SK-N-SH treated with all-trans-retinoic acid at 6 μM for 48 hours (cell line): ENCODE measurements around the gene NDN.
"Not testable (repeated sequence)": the region's sequence is repeated elsewhere in the genome, so short reads cannot be mapped to it uniquely, and the experiment has no call there.

Experiments used
- ATAC-seq: fragments of 200-7000 bp; cut with Tn5 transposase; 3 replicates; pipeline ENCODE4 v1.9.1; 2020; ENCODE audit warnings: mild to moderate bottlenecking, moderate library complexity
- ARNTL ChIP-seq: fragments of 450-650 bp; formaldehyde crosslinking; IDR thresholded peaks from 2 replicates; pipeline ENCODE4 v1.5.0; 2020; ENCODE audit warnings: low read depth, mild to moderate bottlenecking, moderate library complexity, borderline replicate concordance
- BACH2 ChIP-seq: fragments of 250-450 bp; sonication (Bioruptor Pico); IDR thresholded peaks from 2 replicates; pipeline ENCODE4 v1.9.0; 2021; ENCODE audit warnings: mild to moderate bottlenecking, borderline replicate concordance
- CSDC2 ChIP-seq: fragments of 250-450 bp; sonication (Bioruptor Pico); IDR thresholded peaks from 2 replicates; pipeline ENCODE4 v1.5.0; 2020; ENCODE audit warnings: mild to moderate bottlenecking, moderate library complexity
- CSRNP3 ChIP-seq: fragments of 250-450 bp; sonication (Bioruptor Pico); IDR thresholded peaks from 2 replicates; pipeline ENCODE4 v1.5.1; 2021; ENCODE audit warnings: mild to moderate bottlenecking, moderate library complexity
- ESRRG ChIP-seq: fragments of 250-450 bp; sonication (Bioruptor Pico); IDR thresholded peaks from 2 replicates; pipeline ENCODE4 v1.6.1; 2021; ENCODE audit warnings: mild to moderate bottlenecking
- GLIS3 ChIP-seq: fragments of 250-450 bp; sonication (Bioruptor Pico); IDR thresholded peaks from 2 replicates; pipeline ENCODE4 v1.5.0; 2020; ENCODE audit warnings: mild to moderate bottlenecking, moderate library complexity
- ISL1 ChIP-seq: fragments of 250-450 bp; sonication (Bioruptor Pico); IDR thresholded peaks from 2 replicates; pipeline ENCODE4 v2.1.2; 2022; ENCODE audit warnings: mild to moderate bottlenecking, moderate library complexity
- OSR1 ChIP-seq: fragments of 250-450 bp; sonication (Bioruptor Pico); IDR thresholded peaks from 2 replicates; pipeline ENCODE4 v1.8.0; 2022; ENCODE audit warnings: moderate library complexity, mild to moderate bottlenecking, inconsistent platforms
- PATZ1 ChIP-seq: fragments of 250-450 bp; sonication (Bioruptor Pico); IDR thresholded peaks from 2 replicates; pipeline ENCODE4 v1.8.0; 2020; ENCODE audit warnings: mild to moderate bottlenecking, moderate library complexity, borderline replicate concordance
- POU6F1 ChIP-seq: fragments of 250-450 bp; sonication (Bioruptor Pico); IDR thresholded peaks from 2 replicates; pipeline ENCODE4 v1.8.0; 2021; ENCODE audit warnings: low read depth, mild to moderate bottlenecking, moderate library complexity, borderline replicate concordance
- PPARA ChIP-seq: fragments of 250-450 bp; sonication (Bioruptor Pico); IDR thresholded peaks from 2 replicates; pipeline ENCODE4 v1.5.0; 2020; ENCODE audit warnings: mild to moderate bottlenecking, borderline replicate concordance
- RARB ChIP-seq: fragments of 250-450 bp; sonication (Bioruptor Pico); IDR thresholded peaks from 2 replicates; pipeline ENCODE4 v1.8.0; 2021; ENCODE audit warnings: mild to moderate bottlenecking, moderate library complexity
- SNAI2 ChIP-seq: fragments of 250-450 bp; sonication (Bioruptor Pico); IDR thresholded peaks from 2 replicates; pipeline ENCODE4 v1.5.0; 2020; ENCODE audit warnings: mild to moderate bottlenecking, moderate library complexity
- TOX ChIP-seq: fragments of 250-450 bp; sonication (Bioruptor Pico); IDR thresholded peaks from 2 replicates; pipeline ENCODE4 v1.8.0; 2021; ENCODE audit warnings: mild to moderate bottlenecking, moderate library complexity, borderline replicate concordance
- TSHZ2 ChIP-seq: fragments of 250-450 bp; sonication (Bioruptor Pico); IDR thresholded peaks from 2 replicates; pipeline ENCODE4 v1.5.0; 2020; ENCODE audit warnings: mild to moderate bottlenecking, moderate library complexity
- ZC3H10 ChIP-seq: fragments of 250-450 bp; sonication (Bioruptor Pico); IDR thresholded peaks from 2 replicates; pipeline ENCODE4 v1.5.1; 2021; ENCODE audit warnings: mild to moderate bottlenecking, moderate library complexity
- ZFP3 ChIP-seq: fragments of 250-450 bp; sonication (Bioruptor Pico); IDR thresholded peaks from 2 replicates; pipeline ENCODE4 v1.5.0; 2020; ENCODE audit warnings: mild to moderate bottlenecking, moderate library complexity
- ZFP30 ChIP-seq: fragments of 450-650 bp; formaldehyde crosslinking; IDR thresholded peaks from 2 replicates; pipeline ENCODE4 v1.5.0; 2022; ENCODE audit warnings: mild to moderate bottlenecking, moderate library complexity
- ZNF565 ChIP-seq: fragments of 450-650 bp; formaldehyde crosslinking; conservative IDR thresholded peaks from 2 replicates; pipeline ENCODE4 v1.5.0; 2020; ENCODE audit warnings: low read depth, mild to moderate bottlenecking, moderate library complexity
- ZNF70 ChIP-seq: fragments of 450-650 bp; formaldehyde crosslinking; IDR thresholded peaks from 2 replicates; pipeline ENCODE4 v1.5.0; 2020; ENCODE audit warnings: mild to moderate bottlenecking, moderate library complexity
- ZNF8 ChIP-seq: fragments of 450-650 bp; formaldehyde crosslinking; IDR thresholded peaks from 2 replicates; pipeline ENCODE4 v1.5.0; 2020; ENCODE audit warnings: mild to moderate bottlenecking, moderate library complexity
- TF ChIP-seq, protein P1 (sequence below): fragments of 250-450 bp; sonication (Bioruptor Pico); IDR thresholded peaks from 2 replicates; pipeline ENCODE4 v1.5.1; 2020; ENCODE audit warnings: low read depth, mild to moderate bottlenecking, moderate library complexity

NDN gene

GRCh38 chr15:23734862-23735261 lies 47.8 kb upstream of the NDN start:
- no peak for ATAC-seq
- TF ChIP-seq RARB (CRISPR knock-in tag) (no peak), ESRRG (CRISPR knock-in tag) (no peak), ISL1 (CRISPR knock-in tag) (no peak), ZNF70 (CRISPR knock-in tag) (no peak), ZFP30 (CRISPR knock-in tag) (no peak), SNAI2 (CRISPR knock-in tag) (no peak), GLIS3 (no peak), PATZ1 (no peak), TOX (no peak), TSHZ2 (CRISPR knock-in tag) (no peak), ZNF8 (CRISPR knock-in tag) (no peak), CSRNP3 (CRISPR knock-in tag) (no peak), POU6F1 (CRISPR knock-in tag) (no peak), ZC3H10 (CRISPR knock-in tag) (no peak), ARNTL (CRISPR knock-in tag) (no peak), OSR1 (CRISPR knock-in tag) (no peak), ZFP3 (no peak)
- TF ChIP-seq, protein P1, sequence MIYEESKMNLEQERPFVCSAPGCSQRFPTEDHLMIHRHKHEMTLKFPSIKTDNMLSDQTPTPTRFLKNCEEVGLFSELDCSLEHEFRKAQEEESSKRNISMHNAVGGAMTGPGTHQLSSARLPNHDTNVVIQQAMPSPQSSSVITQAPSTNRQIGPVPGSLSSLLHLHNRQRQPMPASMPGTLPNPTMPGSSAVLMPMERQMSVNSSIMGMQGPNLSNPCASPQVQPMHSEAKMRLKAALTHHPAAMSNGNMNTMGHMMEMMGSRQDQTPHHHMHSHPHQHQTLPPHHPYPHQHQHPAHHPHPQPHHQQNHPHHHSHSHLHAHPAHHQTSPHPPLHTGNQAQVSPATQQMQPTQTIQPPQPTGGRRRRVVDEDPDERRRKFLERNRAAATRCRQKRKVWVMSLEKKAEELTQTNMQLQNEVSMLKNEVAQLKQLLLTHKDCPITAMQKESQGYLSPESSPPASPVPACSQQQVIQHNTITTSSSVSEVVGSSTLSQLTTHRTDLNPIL (CRISPR knock-in tag): no peak

GRCh38 chr15:23713874-23714656 lies 27.0 kb upstream of the NDN start:
- ATAC-seq: not testable (repeated sequence)

- ATAC-seq: no peak
- TF ChIP-seq, protein P1 (CRISPR knock-in tag): no peak
- no peak for TF ChIP-seq ZNF565
- no peak for TF ChIP-seq RARB (CRISPR knock-in tag)
- TF ChIP-seq BACH2 (CRISPR knock-in tag): no peak
- no peak for TF ChIP-seq ZNF8 (CRISPR knock-in tag)
- TF ChIP-seq ARNTL (CRISPR knock-in tag): no peak
- TF ChIP-seq OSR1 (CRISPR knock-in tag): no peak
- TF ChIP-seq ZFP3: no peak
- no peak for TF ChIP-seq ZNF70 (CRISPR knock-in tag)
- TF ChIP-seq CSDC2: no peak
- TF ChIP-seq TOX: no peak
- TF ChIP-seq POU6F1 (CRISPR knock-in tag): no peak
- no peak for TF ChIP-seq GLIS3
- no peak for TF ChIP-seq CSRNP3 (CRISPR knock-in tag)
- no peak for TF ChIP-seq PPARA (CRISPR knock-in tag)
These were observed 21.2 kb upstream of the NDN start for GRCh38 chr15:23708332-23708731.
